Astrocyte of the cerebellum (primary cell): ENCODE results near the gene EEF1AKMT4.
A peak's percentile ranks its signal among the peaks of the same experiment; 100 is the strongest.

ENCODE experiments used
- DNase-seq: peaks from one replicate; pipeline ENCODE4 v3.0.0-alpha.2; 2011; ENCODE audit warnings: low read depth
- H3K4me3 ChIP-seq: 2 replicates; pipeline ENCODE4 v1.5.1; 2011; ENCODE audit warnings: mild to moderate bottlenecking, low read depth, low read length, moderate library complexity
- CTCF ChIP-seq: IDR thresholded peaks from 2 replicates; pipeline ENCODE4 v1.5.1; 2012; ENCODE audit warnings: low read length, low read depth, moderate library complexity, mild to moderate bottlenecking; ENCODE audit errors: missing control alignments
- in situ Hi-C: cut with HindIII; loops from 2 replicates; pipeline ENCODE4 v1.10.0; 2017; ENCODE audit warnings: low sequenced_read_pairs

The EEF1AKMT4 gene

GRCh38 chr3:184238246-184238818 lies 11.1 kb upstream of the EEF1AKMT4 start:
- in situ Hi-C loops: loop anchor here (25.0 kb wide), 1 partner anchor 351 kb away; the partner anchor contains the start of gene PARL
- H3K4me3 ChIP-seq: no peak overlapping the region
- no peak for DNase-seq

GRCh38 chr3:184239221-184239620 lies 10.3 kb upstream of the EEF1AKMT4 start:
- no peak for DNase-seq
- no peak for TF ChIP-seq CTCF
- no peak overlapping the region for H3K4me3 ChIP-seq
- in situ Hi-C loops: loop anchor here (25.0 kb wide), 1 partner anchor 352 kb away; the partner anchor contains the start of gene PARL

More at GRCh38 chr3:184238246-184238818, 11.1 kb upstream of the EEF1AKMT4 start:
- TF ChIP-seq CTCF: no peak

- TF ChIP-seq CTCF: no peak
- DNase-seq: no peak
- in situ Hi-C loops: loop anchor here (25.0 kb wide), 1 partner anchor 352 kb away; the partner anchor contains the start of gene PARL
Observed at GRCh38 chr3:184239708-184240107, 9.8 kb upstream of the EEF1AKMT4 start.

GRCh38 chr3:184240384-184241140 lies 8.9 kb upstream of the EEF1AKMT4 start:
- TF ChIP-seq CTCF: no peak
- DNase-seq: no peak
- no peak overlapping the region for H3K4me3 ChIP-seq
- in situ Hi-C loops: loop anchor here (25.0 kb wide), 1 partner anchor 353 kb away; the partner anchor contains the start of gene PARL

More at GRCh38 chr3:184239708-184240107, 9.8 kb upstream of the EEF1AKMT4 start:
- no peak overlapping the region for H3K4me3 ChIP-seq

- H3K4me3 ChIP-seq: no peak overlapping the region
- DNase-seq: no peak
- no peak for TF ChIP-seq CTCF
- in situ Hi-C loops: loop anchor here (25.0 kb wide), 1 partner anchor 354 kb away; the partner anchor contains the start of gene PARL
Observed at GRCh38 chr3:184241141-184241446, 8.4 kb upstream of the EEF1AKMT4 start.

- H3K4me3 ChIP-seq: no peak overlapping the region
- in situ Hi-C loops: loop anchor here (25.0 kb wide), 1 partner anchor 354 kb away; the partner anchor contains the start of gene PARL
Observed at GRCh38 chr3:184241447-184242296, 7.8 kb upstream of the EEF1AKMT4 start.

More at GRCh38 chr3:184241447-184242296, 7.8 kb upstream of the EEF1AKMT4 start:
- peak; percentile 33 for TF ChIP-seq CTCF
- no peak for DNase-seq
